ENCODE data around the gene CCDC6.

DNA sequence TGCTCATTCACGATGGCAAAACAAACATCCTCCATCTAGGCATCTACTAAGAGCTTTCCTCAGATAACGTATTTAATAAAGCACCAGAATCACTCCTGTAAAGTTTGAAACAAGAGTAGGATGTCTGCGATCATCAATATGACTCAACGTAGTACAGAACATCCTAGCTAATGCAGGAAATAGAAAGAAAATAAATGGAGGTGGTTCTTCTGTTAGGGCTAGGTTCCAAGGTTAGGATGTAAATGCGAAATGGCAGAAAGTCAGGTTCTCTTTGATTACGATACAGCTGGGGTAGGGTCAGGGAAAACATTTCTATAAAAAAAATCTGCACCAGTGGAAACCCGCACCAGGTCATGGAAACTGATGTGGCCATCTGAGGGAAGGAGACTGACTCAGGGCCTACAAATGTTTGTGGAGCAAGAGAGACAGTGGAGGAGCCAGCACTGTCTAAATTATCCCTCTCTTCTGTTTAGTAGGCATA is 29.1 kb downstream of the CCDC6 start:
- TF ChIP-seq, protein P1, sequence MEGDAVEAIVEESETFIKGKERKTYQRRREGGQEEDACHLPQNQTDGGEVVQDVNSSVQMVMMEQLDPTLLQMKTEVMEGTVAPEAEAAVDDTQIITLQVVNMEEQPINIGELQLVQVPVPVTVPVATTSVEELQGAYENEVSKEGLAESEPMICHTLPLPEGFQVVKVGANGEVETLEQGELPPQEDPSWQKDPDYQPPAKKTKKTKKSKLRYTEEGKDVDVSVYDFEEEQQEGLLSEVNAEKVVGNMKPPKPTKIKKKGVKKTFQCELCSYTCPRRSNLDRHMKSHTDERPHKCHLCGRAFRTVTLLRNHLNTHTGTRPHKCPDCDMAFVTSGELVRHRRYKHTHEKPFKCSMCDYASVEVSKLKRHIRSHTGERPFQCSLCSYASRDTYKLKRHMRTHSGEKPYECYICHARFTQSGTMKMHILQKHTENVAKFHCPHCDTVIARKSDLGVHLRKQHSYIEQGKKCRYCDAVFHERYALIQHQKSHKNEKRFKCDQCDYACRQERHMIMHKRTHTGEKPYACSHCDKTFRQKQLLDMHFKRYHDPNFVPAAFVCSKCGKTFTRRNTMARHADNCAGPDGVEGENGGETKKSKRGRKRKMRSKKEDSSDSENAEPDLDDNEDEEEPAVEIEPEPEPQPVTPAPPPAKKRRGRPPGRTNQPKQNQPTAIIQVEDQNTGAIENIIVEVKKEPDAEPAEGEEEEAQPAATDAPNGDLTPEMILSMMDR (IDR thresholded peaks at IDR 0.05): no peak
- no peak for TF ChIP-seq POLR2A (IDR thresholded peaks at IDR 0.05)
